HepG2 (cell line): ENCODE measurements around the gene GADD45B. TPM values are rescaled to one million over a fixed set of nuclear protein-coding genes. Genes with fewer than 3 reads are reported as not detected.

Experiments used
- CHD4 ChIP-seq: fragments of 200-600 bp; sonication (generic); IDR thresholded peaks from 2 replicates; pipeline ENCODE4 v1.7.0; 2017; ENCODE audit warnings: mild to moderate bottlenecking, low read length, borderline replicate concordance
- CREB1 ChIP-seq, 2 experiments: fragments of 450-650 bp in 1 of 2; IDR thresholded peaks; 2 replicates each; pipeline ENCODE4 v1.6.1; 2016 to 2017; ENCODE audit warnings: control low read depth in 1 of 2, mild to moderate bottlenecking in 1 of 2, missing compliant biosample characterization in 1 of 2, missing genetic modification characterization in 1 of 2
- DNMT1 ChIP-seq: sonication (generic); formaldehyde crosslinking; IDR thresholded peaks from 2 replicates; pipeline ENCODE4 v1.5.1; 2020; ENCODE audit warnings: mild to moderate bottlenecking, missing genetic modification reagents
- MAZ ChIP-seq, 2 experiments: sonication (generic) in 1 of 2; formaldehyde crosslinking in 1 of 2; IDR thresholded peaks; 2 replicates each; pipeline versions ENCODE4 v1.5.0 to v1.6.1; 2012 to 2020; ENCODE audit warnings: low read depth in 2 of 2, mild to moderate bottlenecking in 2 of 2, borderline replicate concordance in 1 of 2, improper control_type of control experiment in 1 of 2, low read length in 1 of 2, missing genetic modification reagents in 1 of 2, moderate library complexity in 1 of 2
- NR2F6 ChIP-seq, 2 experiments: IDR thresholded peaks; 2 replicates each; pipeline ENCODE4 v1.6.1; 2016; ENCODE audit warnings: antibody characterized with exemption in 1 of 2, mild to moderate bottlenecking in 1 of 2
- PRDM4 ChIP-seq: sonication (generic); formaldehyde crosslinking; IDR thresholded peaks from 2 replicates; pipeline ENCODE4 v1.9.0; 2021; ENCODE audit warnings: missing genetic modification reagents, borderline replicate concordance
- RELA ChIP-seq: sonication (generic); formaldehyde crosslinking; IDR thresholded peaks from 2 replicates; pipeline ENCODE4 v1.4.0; 2020; ENCODE audit warnings: missing genetic modification reagents
- SIN3A ChIP-seq: IDR thresholded peaks from 2 replicates; pipeline ENCODE4 v1.6.1; 2011; ENCODE audit warnings: low read depth, mild to moderate bottlenecking, control low read depth, low read length, borderline replicate concordance
- SKI ChIP-seq: fragments of 450-650 bp; IDR thresholded peaks from one replicate; pipeline ENCODE4 v1.6.1; 2018; ENCODE audit warnings: mild to moderate bottlenecking; ENCODE audit not compliant: partially characterized antibody
- ZBTB21 ChIP-seq: sonication (generic); formaldehyde crosslinking; IDR thresholded peaks from 2 replicates; pipeline ENCODE4 v1.4.0; 2020; ENCODE audit warnings: missing genetic modification reagents
- ZFX ChIP-seq: sonication (generic); formaldehyde crosslinking; IDR thresholded peaks from 2 replicates; pipeline ENCODE4 v1.4.0; 2020; ENCODE audit warnings: mild to moderate bottlenecking, low read depth, missing genetic modification reagents, moderate library complexity
- ZFYVE20 ChIP-seq: sonication (generic); formaldehyde crosslinking; IDR thresholded peaks from 2 replicates; pipeline ENCODE4 v1.8.0; 2023; ENCODE audit warnings: low read depth, mild to moderate bottlenecking, moderate library complexity, missing genetic modification reagents, borderline replicate concordance
- ZMYM3 ChIP-seq: sonication (generic); formaldehyde crosslinking; IDR thresholded peaks from 2 replicates; pipeline ENCODE4 v1.5.1; 2020; ENCODE audit warnings: mild to moderate bottlenecking, missing genetic modification reagents
- ZNF550 ChIP-seq: sonication (generic); formaldehyde crosslinking; IDR thresholded peaks from 2 replicates; pipeline ENCODE4 v1.4.0; 2020; ENCODE audit warnings: mild to moderate bottlenecking, missing genetic modification reagents, borderline replicate concordance
- ZNF556 ChIP-seq: sonication (generic); formaldehyde crosslinking; IDR thresholded peaks from 2 replicates; pipeline ENCODE4 v1.4.0; 2020; ENCODE audit warnings: mild to moderate bottlenecking, missing genetic modification reagents, borderline replicate concordance
- ZSCAN21 ChIP-seq: sonication (generic); formaldehyde crosslinking; IDR thresholded peaks from 2 replicates; pipeline ENCODE4 v1.8.0; 2022; ENCODE audit warnings: mild to moderate bottlenecking, missing genetic modification reagents, moderate library complexity, borderline replicate concordance
- ZSCAN25 ChIP-seq: sonication (generic); formaldehyde crosslinking; IDR thresholded peaks from 2 replicates; pipeline ENCODE4 v1.8.0; 2022; ENCODE audit warnings: mild to moderate bottlenecking, missing genetic modification reagents
- polyA plus RNA-seq, 8 experiments: library from polyadenylated mRNA; depleted of rRNA in 3 of 8; stranded (reverse) in 7 of 8; unstranded in 1 of 8; fragments of >200 nt; fragmentation: Illumina TruSeq in 4 of 8; extraction: Trizol in 4 of 8; gene quantifications; 2 replicates each; pipeline versions ENCODE4 v1.2.1 to v1.2.3, GENCODE V29; 2011 to 2016; ENCODE audit warnings: low read depth in 4 of 8, missing spikeins in 1 of 8, mixed read lengths in 1 of 8; ENCODE audit not compliant: insufficient read depth in 1 of 8
- total RNA-seq, 5 experiments: library from RNA; depleted of rRNA; stranded (reverse); fragments of >200 nt; fragmentation: Illumina TruSeq; extraction: Trizol; gene quantifications; 2 replicates each; pipeline ENCODE4 v1.2.3, GENCODE V29; 2016; ENCODE audit warnings: low read depth in 1 of 5
- TF ChIP-seq, protein P1 (sequence below): sonication (generic); formaldehyde crosslinking; IDR thresholded peaks from 2 replicates; pipeline ENCODE4 v1.8.1; 2022; ENCODE audit warnings: low read depth, mild to moderate bottlenecking, missing genetic modification reagents
- TF ChIP-seq, protein P2 (sequence below): sonication (generic); formaldehyde crosslinking; IDR thresholded peaks from 2 replicates; pipeline ENCODE4 v1.4.0; 2020; ENCODE audit warnings: missing genetic modification reagents
- TF ChIP-seq, protein P3 (sequence below): sonication (generic); formaldehyde crosslinking; IDR thresholded peaks from 2 replicates; pipeline ENCODE4 v1.4.0; 2020; ENCODE audit warnings: missing genetic modification reagents, low read depth, mild to moderate bottlenecking, borderline replicate concordance

The GADD45B gene
- total and polyA plus RNA-seq, 2 of the 13 experiments (the other 11 are each of a cell fraction or from before 2014, with no cell fraction given), result 4.6 to 34.1 TPM

- TF ChIP-seq, protein P1, sequence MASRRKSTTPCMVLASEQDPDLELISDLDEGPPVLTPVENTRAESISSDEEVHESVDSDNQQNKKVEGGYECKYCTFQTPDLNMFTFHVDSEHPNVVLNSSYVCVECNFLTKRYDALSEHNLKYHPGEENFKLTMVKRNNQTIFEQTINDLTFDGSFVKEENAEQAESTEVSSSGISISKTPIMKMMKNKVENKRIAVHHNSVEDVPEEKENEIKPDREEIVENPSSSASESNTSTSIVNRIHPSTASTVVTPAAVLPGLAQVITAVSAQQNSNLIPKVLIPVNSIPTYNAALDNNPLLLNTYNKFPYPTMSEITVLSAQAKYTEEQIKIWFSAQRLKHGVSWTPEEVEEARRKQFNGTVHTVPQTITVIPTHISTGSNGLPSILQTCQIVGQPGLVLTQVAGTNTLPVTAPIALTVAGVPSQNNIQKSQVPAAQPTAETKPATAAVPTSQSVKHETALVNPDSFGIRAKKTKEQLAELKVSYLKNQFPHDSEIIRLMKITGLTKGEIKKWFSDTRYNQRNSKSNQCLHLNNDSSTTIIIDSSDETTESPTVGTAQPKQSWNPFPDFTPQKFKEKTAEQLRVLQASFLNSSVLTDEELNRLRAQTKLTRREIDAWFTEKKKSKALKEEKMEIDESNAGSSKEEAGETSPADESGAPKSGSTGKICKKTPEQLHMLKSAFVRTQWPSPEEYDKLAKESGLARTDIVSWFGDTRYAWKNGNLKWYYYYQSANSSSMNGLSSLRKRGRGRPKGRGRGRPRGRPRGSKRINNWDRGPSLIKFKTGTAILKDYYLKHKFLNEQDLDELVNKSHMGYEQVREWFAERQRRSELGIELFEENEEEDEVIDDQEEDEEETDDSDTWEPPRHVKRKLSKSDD (CRISPR knock-in tag), result peak; percentile 35; the same call in 1 of the 2 replicates
- TF ChIP-seq PRDM4 (CRISPR knock-in tag) (no peak), NR2F6 (IDR thresholded peaks at IDR 0.05) (no peak), NR2F6 (CRISPR knock-in tag; IDR thresholded peaks at IDR 0.05) (0 out of 2 replicates have a peak, but pooled peaks have one; percentile 2), CREB1 (IDR thresholded peaks at IDR 0.05) (peak; percentile 15; the same call in 1 of the 2 replicates), CREB1 (CRISPR knock-in tag; IDR thresholded peaks at IDR 0.05) (no peak), ZFYVE20 (CRISPR knock-in tag) (no peak), CHD4 (no peak), SKI (peak; percentile 23), ZBTB21 (CRISPR knock-in tag) (no peak), ZSCAN21 (CRISPR knock-in tag) (peak; percentile 80; the same call in 1 of the 2 replicates), SIN3A (no peak), ZNF550 (CRISPR knock-in tag) (no peak), ZMYM3 (CRISPR knock-in tag) (no peak), MAZ (IDR thresholded peaks at IDR 0.05; ENCODE audit: borderline replicate concordance, low read depth, low read length) (no peak), MAZ (CRISPR knock-in tag; IDR thresholded peaks at IDR 0.05; ENCODE audit: low read depth) (no peak), ZNF556 (CRISPR knock-in tag) (0 out of 2 replicates have a peak, but pooled peaks have one; percentile 72), RELA (no peak), ZSCAN25 (CRISPR knock-in tag) (no peak), DNMT1 (CRISPR knock-in tag) (no peak), ZFX (CRISPR knock-in tag) (peak; percentile 37; the same call in 1 of the 2 replicates)
- TF ChIP-seq, protein P2, sequence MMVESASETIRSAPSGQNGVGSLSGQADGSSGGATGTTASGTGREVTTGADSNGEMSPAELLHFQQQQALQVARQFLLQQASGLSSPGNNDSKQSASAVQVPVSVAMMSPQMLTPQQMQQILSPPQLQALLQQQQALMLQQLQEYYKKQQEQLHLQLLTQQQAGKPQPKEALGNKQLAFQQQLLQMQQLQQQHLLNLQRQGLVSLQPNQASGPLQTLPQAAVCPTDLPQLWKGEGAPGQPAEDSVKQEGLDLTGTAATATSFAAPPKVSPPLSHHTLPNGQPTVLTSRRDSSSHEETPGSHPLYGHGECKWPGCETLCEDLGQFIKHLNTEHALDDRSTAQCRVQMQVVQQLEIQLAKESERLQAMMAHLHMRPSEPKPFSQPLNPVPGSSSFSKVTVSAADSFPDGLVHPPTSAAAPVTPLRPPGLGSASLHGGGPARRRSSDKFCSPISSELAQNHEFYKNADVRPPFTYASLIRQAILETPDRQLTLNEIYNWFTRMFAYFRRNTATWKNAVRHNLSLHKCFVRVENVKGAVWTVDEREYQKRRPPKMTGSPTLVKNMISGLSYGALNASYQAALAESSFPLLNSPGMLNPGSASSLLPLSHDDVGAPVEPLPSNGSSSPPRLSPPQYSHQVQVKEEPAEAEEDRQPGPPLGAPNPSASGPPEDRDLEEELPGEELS (CRISPR knock-in tag), result no peak
- TF ChIP-seq, protein P3, sequence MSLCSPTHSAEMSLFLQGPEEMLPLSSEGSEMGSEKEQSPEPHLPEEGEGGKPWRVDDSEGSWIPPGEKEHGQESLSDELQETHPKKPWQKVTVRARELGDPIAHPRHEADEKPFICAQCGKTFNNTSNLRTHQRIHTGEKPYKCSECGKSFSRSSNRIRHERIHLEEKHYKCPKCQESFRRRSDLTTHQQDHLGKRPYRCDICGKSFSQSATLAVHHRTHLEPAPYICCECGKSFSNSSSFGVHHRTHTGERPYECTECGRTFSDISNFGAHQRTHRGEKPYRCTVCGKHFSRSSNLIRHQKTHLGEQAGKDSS (CRISPR knock-in tag), result 0 out of 2 replicates have a peak, but pooled peaks have one; percentile 3
Measured at GRCh38 chr19:2494447-2495129, 18.7 kb downstream of the GADD45B start (continued).
